ENCODE results near the gene UBE2Q2.
"Not testable (repeated sequence)": the region's sequence is repeated elsewhere in the genome, so short reads cannot be mapped to it uniquely, and the experiment has no call there.

Gene UBE2Q2

GRCh38 chr15:75903331-75904239 lies 60.3 kb downstream of the UBE2Q2 start, which contains the start of gene FBXO22:
Gene FBXO22 (plus strand): TSS chr15:75903878. CDS start chr15:75903964, 86 bp downstream.
- Histone ChIP-seq H3K4me3 (ENCODE audit: low read depth, low read length) (peak within 1 kb of the TSS; percentile 88), H3K4me2 (ENCODE audit: low read length) (peak within 1 kb of the TSS; percentile 87), H2AFZ (peak within 1 kb of the TSS; percentile 77), H3K9me3 (ENCODE audit: control insufficient read depth, low read length) (no peaks in the 10 kb centered on the region), H3K27me3 (ENCODE audit: control insufficient read depth, insufficient read depth, low read length) (no peaks in the 10 kb centered on the region), H3K9ac (peak within 1 kb of the TSS; percentile 72), H3K4me1 (peaks cover 2% of the 10 kb centered on the region), H3K36me3 (ENCODE audit: control insufficient read depth, insufficient read depth, low read length) (no peaks in the 10 kb centered on the region), H3K27ac (peak within 1 kb of the TSS; percentile 72), H3K79me2 (peaks cover 4% of the 10 kb centered on the region)
- no peak for TF ChIP-seq CTCF (IDR thresholded peaks at IDR 0.05)

GRCh38 chr15:75905231-75905630 lies 62.0 kb downstream of the UBE2Q2 start:
- Histone ChIP-seq H3K4me1 (peaks cover 2% of the 10 kb centered on the region), H3K4me3 (ENCODE audit: low read depth, low read length) (no peak overlapping the region), H3K9me3 (ENCODE audit: control insufficient read depth, low read length) (no peaks in the 10 kb centered on the region), H3K27me3 (ENCODE audit: control insufficient read depth, insufficient read depth, low read length) (no peaks in the 10 kb centered on the region), H3K4me2 (ENCODE audit: low read length) (no peak overlapping the region), H2AFZ (no peak overlapping the region), H3K9ac (no peak overlapping the region), H3K36me3 (ENCODE audit: control insufficient read depth, insufficient read depth, low read length) (no peaks in the 10 kb centered on the region), H3K27ac (no peak overlapping the region), H3K79me2 (peaks cover 5% of the 10 kb centered on the region)
- no peak for TF ChIP-seq CTCF (IDR thresholded peaks at IDR 0.05)

- not testable (repeated sequence) for H3K36me3 ChIP-seq (ENCODE audit: control insufficient read depth, insufficient read depth, low read length); H3K27me3 ChIP-seq (ENCODE audit: control insufficient read depth, insufficient read depth, low read length); H3K27ac ChIP-seq; H2AFZ ChIP-seq; H3K9ac ChIP-seq; H3K79me2 ChIP-seq; H3K4me2 ChIP-seq (ENCODE audit: low read length); H3K9me3 ChIP-seq (ENCODE audit: control insufficient read depth, low read length); H3K4me3 ChIP-seq (ENCODE audit: low read depth, low read length); H3K4me1 ChIP-seq
These were observed 67.1 kb downstream of the UBE2Q2 start for GRCh38 chr15:75910355-75910754.

- Histone ChIP-seq H3K79me2 (no peaks in the 10 kb centered on the region), H3K4me3 (ENCODE audit: low read depth, low read length) (no peak overlapping the region), H3K27me3 (ENCODE audit: control insufficient read depth, insufficient read depth, low read length) (no peaks in the 10 kb centered on the region), H3K4me1 (no peaks in the 10 kb centered on the region), H3K36me3 (ENCODE audit: control insufficient read depth, insufficient read depth, low read length) (no peaks in the 10 kb centered on the region), H3K9ac (no peak overlapping the region), H3K9me3 (ENCODE audit: control insufficient read depth, low read length) (no peaks in the 10 kb centered on the region), H3K27ac (no peak overlapping the region), H3K4me2 (ENCODE audit: low read length) (no peak overlapping the region), H2AFZ (no peak overlapping the region)
- no peak for TF ChIP-seq CTCF (IDR thresholded peaks at IDR 0.05)
These were observed 73.7 kb downstream of the UBE2Q2 start for GRCh38 chr15:75916978-75917377.

- Histone ChIP-seq H3K9me3 (ENCODE audit: control insufficient read depth, low read length) (no peaks in the 10 kb centered on the region), H3K27ac (no peak overlapping the region), H2AFZ (no peak overlapping the region), H3K4me3 (ENCODE audit: low read depth, low read length) (no peak overlapping the region), H3K4me2 (ENCODE audit: low read length) (no peak overlapping the region), H3K9ac (no peak overlapping the region), H3K79me2 (no peaks in the 10 kb centered on the region), H3K4me1 (no peaks in the 10 kb centered on the region), H3K36me3 (ENCODE audit: control insufficient read depth, insufficient read depth, low read length) (no peaks in the 10 kb centered on the region), H3K27me3 (ENCODE audit: control insufficient read depth, insufficient read depth, low read length) (no peaks in the 10 kb centered on the region)
- no peak for TF ChIP-seq CTCF (IDR thresholded peaks at IDR 0.05)
These were observed 74.9 kb downstream of the UBE2Q2 start for GRCh38 chr15:75918135-75918534.
